GM18498 (cell line): ENCODE measurements around the gene WDR89.
"Not testable (repeated sequence)": the region's sequence is repeated elsewhere in the genome, so short reads cannot be mapped to it uniquely, and the experiment has no call there.

Experiments used
- ATAC-seq: cut with Tn5 transposase; IDR thresholded peaks from one replicate; pipeline ENCODE4 v1.9.1; 2021; ENCODE audit warnings: mild to moderate bottlenecking, moderate library complexity; ENCODE audit not compliant: unreplicated experiment

The WDR89 gene

GRCh38 chr14:63654346-63654745 lies 12.7 kb upstream of the WDR89 start:
- ATAC-seq: no peak

DNA sequence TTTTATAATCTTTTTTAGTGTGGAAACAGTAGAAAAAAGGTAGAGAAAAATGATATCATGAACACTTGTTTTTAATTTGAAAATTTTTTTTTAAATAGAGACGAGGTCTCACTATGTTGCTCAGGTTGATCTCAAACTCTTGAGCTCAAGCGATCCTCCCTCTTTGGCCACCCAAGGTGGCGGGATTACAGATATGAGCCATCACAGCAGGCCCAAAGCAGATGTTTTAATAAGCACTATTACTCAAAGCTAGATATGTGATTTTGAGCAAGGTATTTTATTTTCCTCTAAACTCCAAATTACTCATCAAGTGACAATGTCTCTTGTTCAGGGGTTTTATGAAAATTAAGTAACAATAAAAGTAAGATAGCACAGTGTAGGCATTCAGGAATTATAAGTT lies 10.7 kb upstream of the WDR89 start:
- no peak for ATAC-seq

- ATAC-seq: peak; percentile 88
Observed at GRCh38 chr14:63650256-63650952, 8.7 kb upstream of the WDR89 start.

GRCh38 chr14:63647696-63648410 lies 6.2 kb upstream of the WDR89 start:
- ATAC-seq: no peak

GRCh38 chr14:63644741-63645140 lies 3.1 kb upstream of the WDR89 start:
- ATAC-seq: no peak

DNA sequence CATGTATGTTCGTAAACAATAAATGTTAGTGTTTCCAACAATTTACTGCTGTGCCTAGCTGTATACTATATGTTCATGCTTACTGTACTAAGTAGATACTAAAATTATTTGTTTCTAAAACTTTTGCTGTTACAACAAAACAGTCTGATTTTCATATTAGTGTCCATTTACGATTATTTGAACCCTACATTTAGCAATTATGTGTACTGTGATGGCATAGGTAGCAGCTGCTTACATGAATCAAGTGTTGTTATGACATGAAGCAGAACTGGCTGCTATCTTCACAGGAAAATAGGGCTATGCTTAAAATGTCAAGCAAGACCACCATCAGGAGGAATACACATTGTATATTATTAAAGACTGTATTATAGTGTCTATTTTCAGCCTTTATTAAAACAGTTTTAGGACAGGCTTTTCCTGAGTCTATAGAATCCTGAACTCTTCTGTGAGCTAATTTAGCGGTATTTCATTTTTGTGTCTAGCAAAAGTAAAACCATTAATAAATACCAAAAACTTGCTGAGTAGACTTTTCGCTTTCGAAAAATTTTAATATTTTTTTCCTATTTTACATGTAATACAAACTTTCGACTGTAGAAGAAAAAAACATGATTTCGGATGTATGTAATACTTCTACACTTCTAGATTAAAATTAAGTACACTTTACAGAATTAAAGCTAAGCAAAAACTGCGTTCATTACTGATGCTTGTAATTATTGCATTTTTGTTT lies 1.1 kb upstream of the WDR89 start:
- no peak for ATAC-seq

GRCh38 chr14:63642229-63642611 lies 549 bp upstream of the WDR89 start:
- peak; percentile 61 for ATAC-seq

DNA sequence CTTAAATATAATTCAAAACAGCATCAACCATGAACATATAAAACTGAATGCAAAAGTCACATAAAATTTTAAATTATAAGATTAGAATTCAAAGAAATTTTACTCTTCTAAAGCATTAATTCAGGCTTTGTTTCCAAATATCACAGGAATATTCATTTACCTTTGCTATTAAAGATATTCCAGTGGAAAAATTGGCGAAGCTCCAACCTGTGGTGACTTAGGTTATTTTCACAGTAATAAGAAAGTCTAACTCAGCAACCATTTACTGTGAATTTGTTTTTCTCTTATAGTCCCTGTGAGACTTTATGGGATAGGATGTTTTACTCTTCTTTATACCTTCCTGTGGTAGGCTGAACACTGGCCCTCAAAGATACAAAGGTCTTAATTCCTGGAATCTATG lies 3.2 kb downstream of the WDR89 start:
- ATAC-seq: no peak

- not testable (repeated sequence) for ATAC-seq
Observed at GRCh38 chr14:63636094-63636635, 5.5 kb downstream of the WDR89 start.

DNA sequence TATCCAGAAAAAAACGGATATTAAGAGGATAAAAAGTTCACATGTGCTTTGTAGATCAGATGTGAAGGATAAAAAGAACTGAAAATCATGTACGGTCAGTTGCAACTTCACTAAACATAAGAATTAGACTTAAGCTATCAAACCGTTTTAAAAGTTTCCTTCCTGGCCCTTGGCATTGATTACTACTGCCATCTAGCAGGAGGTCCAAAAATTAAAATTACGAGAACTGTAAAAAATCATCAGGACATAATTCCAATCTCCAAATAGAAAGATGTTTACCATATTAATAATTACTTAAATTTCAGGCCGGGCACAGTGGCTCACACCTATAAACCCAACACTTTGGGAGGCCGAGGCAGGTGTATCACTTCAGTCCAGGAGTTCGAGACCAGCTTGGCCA lies 7.9 kb downstream of the WDR89 start:
- no peak for ATAC-seq

- no peak for ATAC-seq
Observed at GRCh38 chr14:63632932-63633514, 8.6 kb downstream of the WDR89 start.

DNA sequence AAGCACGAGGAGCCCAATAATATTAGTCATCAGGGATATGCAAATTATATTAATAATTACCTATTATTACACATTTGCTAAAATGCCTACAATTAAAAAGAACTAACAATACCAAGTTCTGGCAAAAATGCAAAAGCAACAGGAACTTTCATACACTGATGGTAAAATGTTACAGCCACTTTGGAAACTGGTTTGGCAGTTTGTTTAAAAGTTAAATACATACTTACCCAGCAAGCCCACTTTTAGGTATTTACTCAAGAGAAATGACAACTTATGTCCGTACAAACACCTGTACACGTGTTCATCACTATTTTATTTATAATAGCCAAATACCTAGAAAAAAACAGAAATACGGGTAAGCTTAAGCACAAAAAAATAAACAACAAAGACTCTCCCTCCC lies 17.0 kb downstream of the WDR89 start:
- no peak for ATAC-seq

DNA sequence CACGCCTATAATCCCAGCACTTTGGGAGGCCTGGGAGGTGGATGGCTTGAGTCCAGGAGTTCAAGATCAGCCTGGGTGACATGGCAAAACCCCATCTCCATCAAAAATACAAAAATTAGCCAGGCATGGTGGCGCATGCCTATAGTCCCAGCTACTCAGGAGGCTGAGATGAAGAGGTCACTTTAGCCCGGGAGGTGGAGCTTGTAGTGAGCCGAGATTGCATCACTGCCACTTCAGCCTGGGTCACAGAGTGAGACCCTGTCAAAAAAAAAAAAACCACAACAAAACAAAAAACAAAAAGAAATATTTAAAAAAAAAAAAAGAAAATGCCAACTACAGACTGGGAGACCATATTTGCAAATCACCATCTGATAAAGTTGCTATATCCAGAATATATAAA lies 17.5 kb downstream of the WDR89 start:
- no peak for ATAC-seq

- ATAC-seq: not testable (repeated sequence)
Observed at GRCh38 chr14:63621975-63622374, 19.7 kb downstream of the WDR89 start.

DNA sequence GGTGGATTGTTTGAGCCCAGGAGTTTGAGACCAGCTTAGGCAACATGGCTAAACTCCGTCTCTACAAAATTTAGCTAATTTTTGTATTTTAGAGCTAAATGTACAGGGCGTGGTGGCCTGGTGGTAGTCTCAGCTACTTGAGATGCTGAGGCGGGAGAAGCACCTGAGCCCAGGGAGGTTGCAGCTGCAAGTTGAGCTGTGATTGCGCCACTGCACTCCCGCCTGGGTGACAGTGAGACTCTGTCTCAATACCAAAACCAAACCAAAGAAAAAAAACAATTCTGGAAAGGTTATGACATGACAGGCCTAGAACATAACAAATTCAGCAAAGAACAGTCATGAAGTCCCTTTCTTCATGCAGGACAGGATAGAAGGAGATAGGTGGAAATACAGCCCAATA lies 25.7 kb downstream of the WDR89 start:
- no peak for ATAC-seq

DNA sequence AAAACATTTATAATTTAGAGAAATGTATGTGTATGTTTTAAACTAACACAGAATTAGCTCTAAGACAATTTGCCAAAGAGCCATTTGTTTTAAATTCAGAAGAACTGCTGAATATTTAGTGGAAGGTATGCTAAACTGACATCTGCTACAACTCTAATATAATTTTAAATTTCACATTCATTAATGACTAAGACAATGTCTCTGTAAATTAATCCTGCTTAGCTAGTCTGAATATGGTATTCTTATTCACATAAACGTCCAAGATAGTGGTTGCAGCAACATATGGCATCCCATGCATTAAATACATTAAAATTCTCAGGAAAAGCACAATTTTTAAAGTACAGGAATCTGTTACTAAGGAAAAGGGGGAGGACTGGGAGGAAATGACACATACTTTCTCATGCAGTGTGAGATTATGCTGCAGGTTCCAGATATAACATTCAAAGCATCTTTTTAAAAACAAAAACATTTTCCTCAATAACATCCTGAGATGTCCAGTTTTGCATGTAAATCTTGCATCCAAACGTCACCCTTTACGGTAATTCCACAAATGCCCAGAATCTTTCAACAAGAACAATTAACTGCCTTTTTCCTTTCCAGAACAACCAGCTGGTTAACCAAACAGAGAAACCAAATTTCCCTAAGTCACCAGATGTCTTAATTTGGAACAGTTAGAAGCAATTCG lies 26.9 kb downstream of the WDR89 start:
- ATAC-seq: no peak

DNA sequence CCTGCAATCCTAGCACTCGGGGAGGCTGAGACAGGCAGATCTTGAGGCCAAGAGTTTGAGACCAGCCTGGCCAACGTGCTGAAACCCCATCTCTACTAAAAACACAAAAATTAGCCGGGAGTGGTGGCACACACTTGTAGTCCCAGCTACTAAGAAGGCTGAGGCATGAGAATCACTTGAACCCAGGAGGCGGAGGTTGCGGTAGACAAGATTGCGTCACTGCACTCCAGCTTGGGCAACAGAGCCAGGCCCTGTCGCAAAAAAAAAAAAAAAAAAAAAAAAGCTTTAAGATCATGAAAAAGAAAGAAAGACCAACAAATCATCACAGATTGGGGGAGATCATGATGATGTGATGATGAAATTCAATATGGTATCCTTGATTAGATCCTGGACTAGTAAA lies 30.6 kb downstream of the WDR89 start:
- no peak for ATAC-seq

GRCh38 chr14:63605041-63605532 lies 36.6 kb downstream of the WDR89 start:
- no peak for ATAC-seq

DNA sequence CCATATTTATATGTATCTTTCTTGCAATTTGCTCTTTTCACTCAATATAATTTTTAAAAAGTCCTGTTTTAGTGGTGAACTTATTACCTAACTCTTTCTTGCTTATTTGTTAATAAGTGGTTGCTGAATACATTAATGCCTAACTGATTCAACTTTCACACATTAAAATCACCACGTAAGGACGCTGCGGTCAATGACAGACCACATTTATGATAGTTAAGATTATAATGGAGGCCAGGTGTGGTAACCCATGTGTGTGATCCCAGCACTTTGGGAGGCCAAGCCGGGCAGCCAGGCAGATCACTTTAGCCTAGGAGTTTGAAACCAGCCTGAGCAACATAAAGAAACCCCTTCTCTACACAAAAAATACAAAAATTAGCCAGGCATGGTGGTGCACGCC lies 37.0 kb downstream of the WDR89 start:
- no peak for ATAC-seq

GRCh38 chr14:63603749-63604277 lies 37.9 kb downstream of the WDR89 start:
- ATAC-seq: no peak
